Gastroesophageal sphincter (tissue), 3 donors: ENCODE measurements around the gene PPP2R3A.

Experiments used
- CTCF ChIP-seq, 4 experiments: fragments of 200-600 bp in 2 of 4; fragments of 450-650 bp in 2 of 4; sonication (generic) in 1 of 4; IDR thresholded peaks; one replicate each; pipeline ENCODE4 v1.5.1; 2017 to 2019; ENCODE audit warnings: antibody characterized with exemption in 4 of 4, mild to moderate bottlenecking in 2 of 4, moderate library complexity in 2 of 4
- EP300 ChIP-seq: sonication (generic); formaldehyde crosslinking; IDR thresholded peaks from one replicate; pipeline ENCODE4 v1.6.1; 2017; ENCODE audit warnings: antibody characterized with exemption, mild to moderate bottlenecking
- POLR2AphosphoS5 ChIP-seq: sonication (generic); formaldehyde crosslinking; IDR thresholded peaks from one replicate; pipeline ENCODE4 v1.6.1; 2017; ENCODE audit warnings: antibody characterized with exemption

DNA sequence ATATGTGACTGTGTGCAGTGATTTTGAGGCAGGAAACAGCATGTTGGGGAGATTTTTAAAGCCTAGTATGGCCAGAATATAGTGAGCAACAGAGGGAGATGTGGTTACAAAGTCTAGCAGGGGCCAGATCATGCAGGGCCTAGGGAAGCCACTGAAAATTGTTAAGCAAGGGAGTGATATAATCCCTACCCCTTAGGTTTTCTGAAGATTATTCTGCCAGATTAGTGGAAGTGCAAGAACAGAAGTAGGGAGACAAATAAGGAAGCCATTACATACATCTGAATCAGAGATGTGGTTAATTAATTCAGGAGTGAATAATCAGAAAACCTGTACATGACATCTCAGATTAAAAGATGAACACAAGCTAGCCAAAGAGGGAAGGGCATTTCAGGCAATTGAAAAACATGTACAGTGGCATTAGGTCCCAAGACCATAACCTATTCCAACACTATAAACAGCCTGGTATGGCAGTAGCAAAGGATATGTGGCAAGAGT, 175.8 kb downstream of the PPP2R3A start:
- no peak for TF ChIP-seq EP300
- no peak for TF ChIP-seq CTCF (IDR thresholded peaks at IDR 0.05)
- no peak for TF ChIP-seq POLR2AphosphoS5
